IMR-90 (cell line): ENCODE measurements around the gene PTH2. TPM values are rescaled to one million over a fixed set of nuclear protein-coding genes. Genes with fewer than 3 reads are reported as not detected.

ENCODE experiments used
- ATAC-seq: fragments of 200-7000 bp; cut with Tn5 transposase; 2 replicates; pipeline ENCODE4 v1.9.1; 2020; ENCODE audit warnings: low read depth, mild to moderate bottlenecking, moderate library complexity
- BruUV-seq: library from RNA; stranded (reverse); fragments of 400-500 nt; replicated peaks from 2 replicates; lab custom pipeline; 2021; lab: Mats Ljungman, UMichigan
- CTCF ChIA-PET: fragments of 300-600 bp; formaldehyde crosslinking; extraction: SDS; loops from one replicate; lab custom pipeline; 2021; ENCODE audit warnings: antibody characterized with exemption; lab: Yijun Ruan, JAX
- POLR2A ChIA-PET: fragments of 300-600 bp; sonication (Branson Sonifier 250); formaldehyde crosslinking; loops from one replicate; lab custom pipeline; 2022; ENCODE audit warnings: antibody characterized with exemption; ENCODE audit not compliant: unreplicated experiment; lab: Charles Lee
- DNase-seq: peaks from one replicate; pipeline ENCODE4 v3.0.0; 2013
- H2AFZ ChIP-seq: replicated peaks from 2 replicates; pipeline ENCODE3; 2013; ENCODE audit warnings: low read length, mild to moderate bottlenecking; ENCODE audit not compliant: poor library complexity
- H2AK5ac ChIP-seq: 2 replicates; pipeline ENCODE4 v1.6.1; 2013; ENCODE audit warnings: low read depth, low read length, inconsistent platforms
- H2AK9ac ChIP-seq: replicated peaks from 2 replicates; pipeline ENCODE3; 2013; ENCODE audit warnings: mild to moderate bottlenecking, low read depth, low read length, moderate library complexity; ENCODE audit not compliant: poor library complexity
- H2BK120ac ChIP-seq: 2 replicates; pipeline ENCODE4 v1.6.1; 2013; ENCODE audit warnings: low read depth, low read length, inconsistent platforms
- H2BK15ac ChIP-seq: 3 replicates; pipeline ENCODE4 v1.6.1; 2013; ENCODE audit warnings: low read depth, low read length, inconsistent platforms
- H2BK20ac ChIP-seq: 2 replicates; pipeline ENCODE4 v1.6.1; 2013; ENCODE audit warnings: low read depth, mild to moderate bottlenecking, inconsistent platforms, low read length, moderate library complexity
- H2BK5ac ChIP-seq: 2 replicates; pipeline ENCODE4 v1.6.1; 2013; ENCODE audit warnings: mild to moderate bottlenecking, low read depth, low read length, inconsistent platforms; ENCODE audit not compliant: poor library complexity, severe bottlenecking
- H3K14ac ChIP-seq: replicated peaks from 2 replicates; pipeline ENCODE4 v1.6.1; 2013; ENCODE audit warnings: low read depth, low read length, inconsistent platforms
- H3K18ac ChIP-seq: 2 replicates; pipeline ENCODE4 v1.6.1; 2013; ENCODE audit warnings: low read depth, low read length, control low read depth
- H3K23ac ChIP-seq: 2 replicates; pipeline ENCODE4 v1.6.1; 2013; ENCODE audit warnings: low read depth, low read length, inconsistent platforms
- H3K27ac ChIP-seq: 2 replicates; pipeline ENCODE4 v1.5.1; 2013; ENCODE audit warnings: mild to moderate bottlenecking, control low read depth, low read length; ENCODE audit not compliant: insufficient read depth
- H3K27me3 ChIP-seq: 2 replicates; pipeline ENCODE4 v1.6.1; 2013; ENCODE audit warnings: low read length; ENCODE audit not compliant: control insufficient read depth, insufficient read depth
- H3K36me3 ChIP-seq: 2 replicates; pipeline ENCODE4 v1.6.1; 2013; ENCODE audit warnings: low read length, mixed read lengths; ENCODE audit not compliant: control insufficient read depth, insufficient read depth
- H3K4ac ChIP-seq: 2 replicates; pipeline ENCODE4 v1.6.1; 2013; ENCODE audit warnings: low read depth, low read length, inconsistent platforms
- H3K4me1 ChIP-seq: 2 replicates; pipeline ENCODE4 v1.6.1; 2013; ENCODE audit warnings: low read length, mixed read lengths; ENCODE audit not compliant: control insufficient read depth, insufficient read depth
- H3K4me2 ChIP-seq: 2 replicates; pipeline ENCODE4 v1.6.1; 2013; ENCODE audit warnings: low read depth, mild to moderate bottlenecking, control low read depth, low read length, moderate library complexity
- H3K4me3 ChIP-seq: 2 replicates; pipeline ENCODE4 v1.5.1; 2013; ENCODE audit warnings: low read depth, mild to moderate bottlenecking, control low read depth, low read length, moderate library complexity; ENCODE audit not compliant: insufficient read depth
- H3K56ac ChIP-seq: 2 replicates; pipeline ENCODE4 v1.6.1; 2013; ENCODE audit warnings: low read length, inconsistent platforms; ENCODE audit not compliant: insufficient read depth; ENCODE audit errors: extremely low read depth
- H3K79me1 ChIP-seq, 2 experiments: 2 replicates each; pipeline ENCODE4 v1.6.1; 2013; ENCODE audit warnings: low read length in 2 of 2, inconsistent platforms in 1 of 2, low read depth in 1 of 2
- H3K9ac ChIP-seq: 2 replicates; pipeline ENCODE4 v1.6.1; 2013; ENCODE audit warnings: low read depth, low read length, control low read depth
- H3K9me1 ChIP-seq: 2 replicates; pipeline ENCODE4 v1.6.1; 2013; ENCODE audit warnings: low read length, inconsistent platforms; ENCODE audit not compliant: insufficient read depth
- H3K9me3 ChIP-seq: 2 replicates; pipeline ENCODE4 v1.6.1; 2013; ENCODE audit warnings: low read length; ENCODE audit not compliant: control insufficient read depth, insufficient read depth
- H4K20me1 ChIP-seq: 2 replicates; pipeline ENCODE4 v1.6.1; 2013; ENCODE audit warnings: low read length, inconsistent platforms; ENCODE audit not compliant: insufficient read depth
- H4K5ac ChIP-seq: 2 replicates; pipeline ENCODE4 v1.6.1; 2013; ENCODE audit warnings: mild to moderate bottlenecking, low read depth, low read length, control low read depth
- H4K8ac ChIP-seq, 2 experiments: 2 replicates each; pipeline ENCODE4 v1.6.1; 2013; ENCODE audit warnings: low read depth in 2 of 2, low read length in 2 of 2, control low read depth in 1 of 2, inconsistent platforms in 1 of 2
- H4K91ac ChIP-seq: 2 replicates; pipeline ENCODE4 v1.6.1; 2013; ENCODE audit warnings: low read depth, low read length, inconsistent platforms; ENCODE audit not compliant: insufficient read depth
- BHLHE40 ChIP-seq: fragments of 150-350 bp; IDR thresholded peaks from 2 replicates; pipeline ENCODE4 v1.6.1; 2016; ENCODE audit warnings: mild to moderate bottlenecking, low read depth, low read length
- CEBPB ChIP-seq: IDR thresholded peaks from 2 replicates; pipeline ENCODE4 v1.6.1; 2012; ENCODE audit warnings: low read depth, low read length, improper control_type of control experiment
- CHD1 ChIP-seq: IDR thresholded peaks from 2 replicates; pipeline ENCODE4 v1.6.1; 2012; ENCODE audit warnings: low read depth, low read length, improper control_type of control experiment
- CTCF ChIP-seq: conservative IDR thresholded peaks from 2 replicates; pipeline ENCODE4 v1.5.1; 2012; ENCODE audit warnings: mild to moderate bottlenecking, low read depth, low read length, improper control_type of control experiment
- FOS ChIP-seq: fragments of 150-350 bp; IDR thresholded peaks from 2 replicates; pipeline ENCODE4 v1.6.1; 2016; ENCODE audit warnings: low read depth, low read length
- MAZ ChIP-seq: IDR thresholded peaks from 2 replicates; pipeline ENCODE4 v1.6.1; 2012; ENCODE audit warnings: low read depth, mild to moderate bottlenecking, low read length, improper control_type of control experiment, moderate library complexity, borderline replicate concordance
- MXI1 ChIP-seq: IDR thresholded peaks from 2 replicates; pipeline ENCODE4 v1.6.1; 2012; ENCODE audit warnings: low read depth, mild to moderate bottlenecking, low read length, moderate library complexity, borderline replicate concordance
- NFE2L2 ChIP-seq: fragments of 150-350 bp; IDR thresholded peaks from 2 replicates; pipeline ENCODE4 v1.6.1; 2016; ENCODE audit warnings: low read depth, mild to moderate bottlenecking, low read length
- POLR2A ChIP-seq: IDR thresholded peaks from 2 replicates; pipeline ENCODE4 v1.6.1; 2012; ENCODE audit warnings: mild to moderate bottlenecking, low read depth, low read length
- RAD21 ChIP-seq: IDR thresholded peaks from 2 replicates; pipeline ENCODE4 v1.6.1; 2012; ENCODE audit warnings: low read length, improper control_type of control experiment
- RCOR1 ChIP-seq: IDR thresholded peaks from 2 replicates; pipeline ENCODE4 v1.6.1; 2012; ENCODE audit warnings: mild to moderate bottlenecking, low read length, improper control_type of control experiment; ENCODE audit not compliant: insufficient replicate concordance
- RFX5 ChIP-seq: IDR thresholded peaks from 2 replicates; pipeline ENCODE4 v1.8.0; 2012; ENCODE audit warnings: low read depth, mild to moderate bottlenecking, low read length, moderate library complexity
- SMC3 ChIP-seq: fragments of 150-350 bp; IDR thresholded peaks from 2 replicates; pipeline ENCODE4 v1.6.1; 2016; ENCODE audit warnings: low read depth, mild to moderate bottlenecking, antibody characterized with exemption, low read length, moderate library complexity
- WGBS, 2 experiments: methylation state at CpG; one replicate each; pipeline versions ENCODE4 v1.1.5 to v1.1.7; 2013; ENCODE audit warnings: missing lambda C conversion rate in 2 of 2; ENCODE audit not compliant: insufficient read length in 1 of 2; ENCODE audit errors: extremely low coverage in 2 of 2; 5-methylcytosine and 5-hydroxymethylcytosine counted together
- dilution Hi-C: fragments of 300-500 bp; cut with HindIII; formaldehyde crosslinking; loops from one replicate; pipeline ENCODE4 v1.14.3; 2018; ENCODE audit warnings: low sequenced_read_pairs; ENCODE audit not compliant: unreplicated experiment
- in situ Hi-C: fragments of 300-500 bp; cut with MboI; formaldehyde crosslinking; loops from 3 replicates; pipeline ENCODE4 v1.14.3; 2019; ENCODE audit warnings: low sequenced_read_pairs, inconsistent platforms, mixed read lengths
- intact Hi-C: fragments of 100-400 bp; cut with micrococcal nuclease; formaldehyde crosslinking; loops from 2 replicates; pipeline ENCODE4 v1.10.0; 2022
- polyA plus RNA-seq, 3 experiments: library from polyadenylated mRNA; depleted of rRNA; stranded (reverse); fragments of >200 nt; gene quantifications; 2 replicates each; pipeline ENCODE4 v1.2.3, GENCODE V29; 2012; ENCODE audit warnings: low replicate concordance in 1 of 3
- total RNA-seq: library from RNA; depleted of rRNA; stranded (reverse); fragments of >200 nt; gene quantifications from 2 replicates; pipeline ENCODE4 v1.2.3, GENCODE V29; 2012
- TF ChIP-seq, protein P1 (sequence below): fragments of 150-350 bp; IDR thresholded peaks from 2 replicates; pipeline ENCODE4 v1.6.1; 2016; ENCODE audit warnings: low read depth, mild to moderate bottlenecking, low read length, moderate library complexity, borderline replicate concordance

Gene PTH2
- total and polyA plus RNA-seq, 2 of the 4 experiments (the other 2 are of a cell fraction) = not detected

DNA sequence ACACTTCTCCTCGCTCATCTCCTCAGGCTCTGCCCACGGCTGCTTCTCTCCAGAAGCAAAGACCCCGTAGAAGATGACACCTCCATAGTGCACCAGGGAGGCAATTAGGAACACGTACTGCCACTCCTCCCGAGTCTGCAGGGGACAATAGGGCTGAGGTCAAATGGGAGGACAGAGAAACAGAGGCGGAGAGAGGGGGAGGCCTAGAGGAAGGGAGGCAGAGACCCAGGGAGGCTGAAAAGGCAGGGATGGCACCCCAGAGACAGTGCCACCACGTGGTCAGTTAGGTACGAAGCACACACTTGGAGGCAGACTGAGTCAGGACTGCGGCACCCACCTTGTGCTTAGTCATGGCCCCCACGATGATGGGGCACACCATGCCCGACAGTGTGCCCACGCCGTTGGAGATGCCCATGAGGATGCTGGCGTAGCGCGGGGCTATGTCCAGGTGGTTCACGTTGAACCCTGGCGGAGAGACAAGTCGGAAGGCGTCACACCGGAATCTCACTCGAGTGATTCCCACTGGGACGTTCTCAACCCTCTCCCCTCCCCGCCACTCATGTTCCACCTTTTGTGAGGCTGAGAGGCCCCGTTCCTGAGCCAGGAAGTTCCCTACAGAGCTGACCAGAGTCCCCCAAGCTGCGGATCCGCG is 7.6 kb upstream of the PTH2 start:
- Histone ChIP-seq H3K4ac (no peak overlapping the region), H4K91ac (no peak overlapping the region), H3K23ac (no peak overlapping the region), H4K8ac (no peak overlapping the region), H4K5ac (no peak overlapping the region), H3K9me3 (peaks cover 18% of the 10 kb centered on the region), H3K4me3 (no peak overlapping the region), H3K36me3 (no peaks in the 10 kb centered on the region), H3K9ac (no peak overlapping the region), H3K4me1 (no peaks in the 10 kb centered on the region), H2AK5ac (no peak overlapping the region), H2BK15ac (no peak overlapping the region), H2AK9ac (no peak overlapping the region), H2BK120ac (no peak overlapping the region), H4K20me1 (no peaks in the 10 kb centered on the region), H3K14ac (no peak overlapping the region), H3K27ac (no peak overlapping the region), H2AFZ (peak overlapping the region; percentile 75), H3K79me1 (no peaks in the 10 kb centered on the region), H2BK5ac (no peak overlapping the region), H3K18ac (no peak overlapping the region), H3K4me2 (no peak overlapping the region), H3K9me1 (no peaks in the 10 kb centered on the region), H3K56ac (no peak overlapping the region), H2BK20ac (no peak overlapping the region), H3K27me3 (peaks cover 95% of the 10 kb centered on the region)
- ChIA-PET POLR2A (interaction anchor here (0.7 kb wide), 1 partner anchor 21 kb away, joined by 6 read pairs; no protein-coding TSS in a partner anchor), CTCF (no interaction called here)
- ATAC-seq (no peak), DNase-seq (no peak)
- no TSS peak for BruUV-seq
- TF ChIP-seq SMC3 (no peak), RFX5 (no peak), CEBPB (no peak), CHD1 (no peak), CTCF (peak; percentile 17; the same call in 1 of the 2 replicates), POLR2A (no peak), RCOR1 (no peak), NFE2L2 (no peak), RAD21 (0 out of 2 replicates have a peak, but pooled peaks have one; percentile 10), MXI1 (no peak), BHLHE40 (no peak), FOS (no peak), MAZ (no peak)
- TF ChIP-seq, protein P1, sequence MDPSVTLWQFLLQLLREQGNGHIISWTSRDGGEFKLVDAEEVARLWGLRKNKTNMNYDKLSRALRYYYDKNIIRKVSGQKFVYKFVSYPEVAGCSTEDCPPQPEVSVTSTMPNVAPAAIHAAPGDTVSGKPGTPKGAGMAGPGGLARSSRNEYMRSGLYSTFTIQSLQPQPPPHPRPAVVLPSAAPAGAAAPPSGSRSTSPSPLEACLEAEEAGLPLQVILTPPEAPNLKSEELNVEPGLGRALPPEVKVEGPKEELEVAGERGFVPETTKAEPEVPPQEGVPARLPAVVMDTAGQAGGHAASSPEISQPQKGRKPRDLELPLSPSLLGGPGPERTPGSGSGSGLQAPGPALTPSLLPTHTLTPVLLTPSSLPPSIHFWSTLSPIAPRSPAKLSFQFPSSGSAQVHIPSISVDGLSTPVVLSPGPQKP = no peak
- intact Hi-C loops (no loop called here), dilution Hi-C loops (no loop called here), in situ Hi-C loops (loop anchor here (10.0 kb wide), 1 partner anchor 166 kb away; no protein-coding TSS in a partner anchor)
- 67% methylated on average over 20 of the region's 28 CpGs; no CpG with 5 or more reads in 1 of the 2 experiments for WGBS, 2 experiments
